Measurements from ENCODE around the gene AMOTL1.
A peak's percentile ranks its signal among the peaks of the same experiment; 100 is the strongest.

AMOTL1 gene

DNA sequence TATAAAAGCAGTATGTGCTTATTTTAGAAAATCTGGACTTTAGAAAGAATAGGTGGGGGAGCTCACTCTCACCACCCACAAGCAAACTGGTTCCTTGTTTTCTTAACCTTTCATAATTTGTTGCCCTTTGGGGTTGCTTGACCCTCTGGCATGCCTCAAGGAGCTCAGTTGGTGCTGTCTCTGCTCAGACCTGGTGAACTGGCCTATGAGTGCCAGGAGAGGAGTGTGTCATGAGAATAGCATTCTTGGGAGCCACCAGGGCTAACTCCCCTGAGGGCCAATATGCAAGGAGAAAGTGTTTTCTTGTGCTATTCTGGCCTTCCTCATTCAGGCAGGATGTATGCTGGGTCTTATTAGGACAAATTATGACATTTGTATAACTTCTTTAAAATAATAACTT, 21.0 kb upstream of the AMOTL1 start:
- no peaks in the 10 kb centered on the region for H3K36me3 ChIP-seq (ENCODE audit: control insufficient read depth in 2 of 2, insufficient read depth in 2 of 2, low read length in 2 of 2)
- no peaks in the 10 kb centered on the region for H3K27me3 ChIP-seq (ENCODE audit: control insufficient read depth in 1 of 2, insufficient read depth in 2 of 2, low read length in 2 of 2)
- H3K27ac ChIP-seq (ENCODE audit: low read length): no peak overlapping the region
- H3K4me1 ChIP-seq (ENCODE audit: control insufficient read depth, insufficient read depth, low read length): peaks cover 21% of the 10 kb centered on the region
- H3K9me3 ChIP-seq (ENCODE audit: control insufficient read depth in 2 of 2, low read length in 2 of 2): no peaks in the 10 kb centered on the region
- H3K4me3 ChIP-seq (ENCODE audit: low read length in 2 of 2): no peak overlapping the region
- H3K9ac ChIP-seq (ENCODE audit: low read length in 2 of 2): no peak overlapping the region

GRCh38 chr11:94747601-94748041, 20.5 kb upstream of the AMOTL1 start:
- Histone ChIP-seq H3K4me1 (ENCODE audit: control insufficient read depth, insufficient read depth, low read length) (peaks cover 24% of the 10 kb centered on the region), H3K27ac (ENCODE audit: low read length) (no peak overlapping the region), H3K9me3 (ENCODE audit: control insufficient read depth in 2 of 2, low read length in 2 of 2) (no peaks in the 10 kb centered on the region), H3K27me3 (ENCODE audit: control insufficient read depth in 1 of 2, insufficient read depth in 2 of 2, low read length in 2 of 2) (no peaks in the 10 kb centered on the region), H3K4me3 (ENCODE audit: low read length in 2 of 2) (no peak overlapping the region), H3K36me3 (ENCODE audit: control insufficient read depth in 2 of 2, insufficient read depth in 2 of 2, low read length in 2 of 2) (no peaks in the 10 kb centered on the region), H3K9ac (ENCODE audit: low read length in 2 of 2) (no peak overlapping the region)

GRCh38 chr11:94749369-94749768, 18.8 kb upstream of the AMOTL1 start:
- no peak overlapping the region for H3K9ac ChIP-seq (ENCODE audit: low read length in 2 of 2)
- no peaks in the 10 kb centered on the region for H3K27me3 ChIP-seq (ENCODE audit: control insufficient read depth in 1 of 2, insufficient read depth in 2 of 2, low read length in 2 of 2)
- H3K27ac ChIP-seq (ENCODE audit: low read length): no peak overlapping the region
- no peak overlapping the region for H3K4me3 ChIP-seq (ENCODE audit: low read length in 2 of 2)
- no peaks in the 10 kb centered on the region for H3K9me3 ChIP-seq (ENCODE audit: control insufficient read depth in 2 of 2, low read length in 2 of 2)
- no peaks in the 10 kb centered on the region for H3K36me3 ChIP-seq (ENCODE audit: control insufficient read depth in 2 of 2, insufficient read depth in 2 of 2, low read length in 2 of 2)
- H3K4me1 ChIP-seq (ENCODE audit: control insufficient read depth, insufficient read depth, low read length): peaks cover 24% of the 10 kb centered on the region

GRCh38 chr11:94750319-94751217, 17.6 kb upstream of the AMOTL1 start:
- H3K27ac ChIP-seq (ENCODE audit: low read length): no peak overlapping the region
- no peaks in the 10 kb centered on the region for H3K9me3 ChIP-seq (ENCODE audit: control insufficient read depth in 2 of 2, low read length in 2 of 2)
- no peak overlapping the region for H3K9ac ChIP-seq (ENCODE audit: low read length in 2 of 2)
- peaks cover 24% of the 10 kb centered on the region for H3K4me1 ChIP-seq (ENCODE audit: control insufficient read depth, insufficient read depth, low read length)
- no peaks in the 10 kb centered on the region for H3K27me3 ChIP-seq (ENCODE audit: control insufficient read depth in 1 of 2, insufficient read depth in 2 of 2, low read length in 2 of 2)
- H3K36me3 ChIP-seq (ENCODE audit: control insufficient read depth in 2 of 2, insufficient read depth in 2 of 2, low read length in 2 of 2): no peaks in the 10 kb centered on the region
- H3K4me3 ChIP-seq (ENCODE audit: low read length in 2 of 2): no peak overlapping the region

DNA sequence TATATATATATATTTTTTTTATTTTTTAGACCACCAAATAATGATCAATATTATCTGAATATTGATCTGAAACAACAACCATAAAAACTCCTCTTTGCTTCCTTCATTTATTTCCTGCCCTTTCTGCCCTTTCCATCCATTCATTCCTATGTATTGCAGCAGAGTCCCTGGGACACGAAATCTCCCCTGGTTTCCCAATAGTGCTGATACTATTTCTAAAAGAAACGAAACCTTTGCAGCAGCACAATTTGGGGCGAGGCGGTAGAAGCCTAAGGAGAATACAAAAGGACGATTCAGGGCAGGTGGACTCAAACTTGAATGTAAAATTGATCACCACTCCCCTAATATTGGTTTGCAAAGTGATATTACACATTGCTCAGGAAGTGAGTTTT, 16.9 kb upstream of the AMOTL1 start:
- no peak overlapping the region for H3K9ac ChIP-seq (ENCODE audit: low read length in 2 of 2)
- H3K9me3 ChIP-seq (ENCODE audit: control insufficient read depth in 2 of 2, low read length in 2 of 2): no peaks in the 10 kb centered on the region
- H3K36me3 ChIP-seq (ENCODE audit: control insufficient read depth in 2 of 2, insufficient read depth in 2 of 2, low read length in 2 of 2): no peaks in the 10 kb centered on the region
- H3K4me3 ChIP-seq (ENCODE audit: low read length in 2 of 2): no peak overlapping the region
- H3K27me3 ChIP-seq (ENCODE audit: control insufficient read depth in 1 of 2, insufficient read depth in 2 of 2, low read length in 2 of 2): no peaks in the 10 kb centered on the region
- H3K27ac ChIP-seq (ENCODE audit: low read length): no peak overlapping the region
- peaks cover 24% of the 10 kb centered on the region for H3K4me1 ChIP-seq (ENCODE audit: control insufficient read depth, insufficient read depth, low read length)

DNA sequence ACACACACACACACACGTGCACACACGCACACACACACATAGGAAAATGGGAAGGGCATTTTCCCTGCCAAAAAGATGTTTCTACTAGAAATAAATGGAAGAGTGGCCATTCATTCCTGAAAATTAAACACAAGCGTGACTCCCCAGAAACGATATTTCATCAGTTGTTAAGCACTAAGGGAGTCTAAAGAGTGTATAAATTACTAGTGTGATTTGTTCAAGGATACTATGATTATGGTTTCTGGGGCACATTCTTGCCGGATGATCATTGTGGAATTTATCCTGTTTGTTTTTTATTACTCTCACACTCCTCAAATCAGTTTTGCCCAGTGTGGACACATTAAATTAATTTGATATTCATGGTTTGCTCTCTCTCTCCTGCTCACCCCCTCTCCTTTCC, 16.4 kb upstream of the AMOTL1 start:
- Histone ChIP-seq H3K4me1 (ENCODE audit: control insufficient read depth, insufficient read depth, low read length) (peaks cover 18% of the 10 kb centered on the region), H3K9ac (ENCODE audit: low read length in 2 of 2) (no peak overlapping the region), H3K27me3 (ENCODE audit: control insufficient read depth in 1 of 2, insufficient read depth in 2 of 2, low read length in 2 of 2) (no peaks in the 10 kb centered on the region), H3K4me3 (ENCODE audit: low read length in 2 of 2) (peak overlapping the region in 1 of 2 donors; percentile 10), H3K36me3 (ENCODE audit: control insufficient read depth in 2 of 2, insufficient read depth in 2 of 2, low read length in 2 of 2) (no peaks in the 10 kb centered on the region), H3K27ac (ENCODE audit: low read length) (no peak overlapping the region), H3K9me3 (ENCODE audit: control insufficient read depth in 2 of 2, low read length in 2 of 2) (no peaks in the 10 kb centered on the region)

DNA sequence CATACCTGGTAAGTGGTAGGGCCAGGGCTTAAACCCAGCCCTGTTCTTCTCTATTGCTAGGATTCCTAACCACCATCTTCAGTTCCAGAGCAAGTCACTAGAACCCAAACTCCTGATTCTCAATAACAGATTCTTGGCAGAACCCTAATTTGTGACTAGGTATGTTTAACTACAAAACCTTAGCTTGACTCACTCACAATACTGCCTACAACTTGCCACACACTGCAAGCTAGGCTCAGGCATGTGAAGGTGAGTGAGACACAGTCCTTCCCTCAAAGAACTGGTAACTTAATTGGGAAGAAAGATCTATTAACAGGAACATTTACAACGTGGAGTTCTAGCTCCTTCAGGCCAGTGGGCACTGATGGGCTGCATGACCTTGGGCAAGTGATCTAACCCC, 14.5 kb upstream of the AMOTL1 start:
- Histone ChIP-seq H3K4me3 (ENCODE audit: low read length in 2 of 2) (no peak overlapping the region), H3K27ac (ENCODE audit: low read length) (no peak overlapping the region), H3K27me3 (ENCODE audit: control insufficient read depth in 1 of 2, insufficient read depth in 2 of 2, low read length in 2 of 2) (no peaks in the 10 kb centered on the region), H3K36me3 (ENCODE audit: control insufficient read depth in 2 of 2, insufficient read depth in 2 of 2, low read length in 2 of 2) (no peaks in the 10 kb centered on the region), H3K9me3 (ENCODE audit: control insufficient read depth in 2 of 2, low read length in 2 of 2) (no peaks in the 10 kb centered on the region), H3K4me1 (ENCODE audit: control insufficient read depth, insufficient read depth, low read length) (peaks cover 18% of the 10 kb centered on the region), H3K9ac (ENCODE audit: low read length in 2 of 2) (no peak overlapping the region)

DNA sequence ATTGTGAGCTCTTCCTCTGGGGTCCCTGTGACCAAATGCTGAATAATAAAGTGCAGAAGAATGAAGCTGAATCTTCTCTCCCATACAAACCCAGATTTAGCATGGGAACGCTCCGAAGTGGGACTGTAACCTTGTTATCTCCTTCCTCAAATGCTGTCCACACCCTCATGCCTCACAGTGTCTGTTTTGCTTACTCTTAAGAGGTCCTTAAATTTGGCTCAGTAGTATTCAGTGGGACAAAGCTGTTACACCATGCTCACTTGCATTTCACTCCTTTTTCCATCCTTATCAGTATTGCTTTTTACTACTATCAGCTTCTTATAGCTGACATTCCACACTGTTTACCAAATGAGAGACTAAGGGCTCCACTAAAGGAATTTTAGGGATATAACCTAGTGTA, 13.8 kb upstream of the AMOTL1 start:
- no peak overlapping the region for H3K4me3 ChIP-seq (ENCODE audit: low read length in 2 of 2)
- no peak overlapping the region for H3K27ac ChIP-seq (ENCODE audit: low read length)
- H3K9me3 ChIP-seq (ENCODE audit: control insufficient read depth in 2 of 2, low read length in 2 of 2): no peaks in the 10 kb centered on the region
- H3K4me1 ChIP-seq (ENCODE audit: control insufficient read depth, insufficient read depth, low read length): peaks cover 18% of the 10 kb centered on the region
- no peaks in the 10 kb centered on the region for H3K27me3 ChIP-seq (ENCODE audit: control insufficient read depth in 1 of 2, insufficient read depth in 2 of 2, low read length in 2 of 2)
- H3K36me3 ChIP-seq (ENCODE audit: control insufficient read depth in 2 of 2, insufficient read depth in 2 of 2, low read length in 2 of 2): no peaks in the 10 kb centered on the region
- no peak overlapping the region for H3K9ac ChIP-seq (ENCODE audit: low read length in 2 of 2)

- Histone ChIP-seq H3K9ac (ENCODE audit: low read length in 2 of 2) (no peak overlapping the region), H3K36me3 (ENCODE audit: control insufficient read depth in 2 of 2, insufficient read depth in 2 of 2, low read length in 2 of 2) (no peaks in the 10 kb centered on the region), H3K27ac (ENCODE audit: low read length) (no peak overlapping the region), H3K4me3 (ENCODE audit: low read length in 2 of 2) (no peak overlapping the region), H3K9me3 (ENCODE audit: control insufficient read depth in 2 of 2, low read length in 2 of 2) (no peaks in the 10 kb centered on the region), H3K4me1 (ENCODE audit: control insufficient read depth, insufficient read depth, low read length) (peaks cover 18% of the 10 kb centered on the region), H3K27me3 (ENCODE audit: control insufficient read depth in 1 of 2, insufficient read depth in 2 of 2, low read length in 2 of 2) (no peaks in the 10 kb centered on the region)
These were observed 13.3 kb upstream of the AMOTL1 start for GRCh38 chr11:94754819-94755218.

- H3K9ac ChIP-seq (ENCODE audit: low read length in 2 of 2): no peak overlapping the region
- H3K27me3 ChIP-seq (ENCODE audit: control insufficient read depth in 1 of 2, insufficient read depth in 2 of 2, low read length in 2 of 2): no peaks in the 10 kb centered on the region
- H3K4me3 ChIP-seq (ENCODE audit: low read length in 2 of 2): no peak overlapping the region
- H3K27ac ChIP-seq (ENCODE audit: low read length): no peak overlapping the region
- H3K36me3 ChIP-seq (ENCODE audit: control insufficient read depth in 2 of 2, insufficient read depth in 2 of 2, low read length in 2 of 2): no peaks in the 10 kb centered on the region
- H3K4me1 ChIP-seq (ENCODE audit: control insufficient read depth, insufficient read depth, low read length): peaks cover 15% of the 10 kb centered on the region
- no peaks in the 10 kb centered on the region for H3K9me3 ChIP-seq (ENCODE audit: control insufficient read depth in 2 of 2, low read length in 2 of 2)
These were observed 12.7 kb upstream of the AMOTL1 start for GRCh38 chr11:94755494-94755893.

DNA sequence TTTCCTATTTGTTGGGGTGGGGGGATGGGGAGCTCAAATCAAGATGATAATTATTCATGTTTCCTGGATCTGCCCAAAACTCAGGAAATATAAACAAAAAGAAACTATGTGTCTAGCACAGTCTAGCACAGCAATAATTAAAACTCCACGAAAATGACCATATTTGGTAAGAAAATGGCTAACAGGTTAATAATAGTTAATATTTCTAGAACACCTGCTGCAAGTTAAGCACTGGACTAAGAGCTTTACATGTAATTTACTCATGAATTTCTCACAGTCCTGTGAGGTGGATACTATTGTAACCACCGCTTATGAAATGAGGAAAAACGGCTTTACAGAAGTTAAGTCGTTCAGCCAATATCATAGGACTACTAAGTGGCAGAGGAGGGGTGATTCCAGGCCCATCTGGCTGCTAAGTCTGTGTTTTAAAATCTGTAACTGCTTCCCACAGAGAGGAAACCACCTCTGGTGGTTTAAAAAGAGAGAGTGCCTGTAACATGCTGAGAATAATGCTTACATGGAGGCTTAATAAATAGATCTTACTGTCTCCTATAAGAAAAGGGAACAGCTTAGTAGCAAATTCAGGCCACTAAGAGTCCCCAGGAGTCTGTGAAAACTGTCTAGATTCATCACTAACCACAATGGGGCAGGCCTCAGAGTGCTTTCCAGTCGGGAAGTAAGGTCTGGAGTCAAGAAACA, 11.0 kb upstream of the AMOTL1 start:
- H3K4me1 ChIP-seq (ENCODE audit: control insufficient read depth, insufficient read depth, low read length): peaks cover 2% of the 10 kb centered on the region
- H3K9ac ChIP-seq (ENCODE audit: low read length in 2 of 2): no peak overlapping the region
- no peak overlapping the region for H3K4me3 ChIP-seq (ENCODE audit: low read length in 2 of 2)
- H3K36me3 ChIP-seq (ENCODE audit: control insufficient read depth in 2 of 2, insufficient read depth in 2 of 2, low read length in 2 of 2): no peaks in the 10 kb centered on the region
- no peaks in the 10 kb centered on the region for H3K27me3 ChIP-seq (ENCODE audit: control insufficient read depth in 1 of 2, insufficient read depth in 2 of 2, low read length in 2 of 2)
- no peaks in the 10 kb centered on the region for H3K9me3 ChIP-seq (ENCODE audit: control insufficient read depth in 2 of 2, low read length in 2 of 2)
- H3K27ac ChIP-seq (ENCODE audit: low read length): no peak overlapping the region
